Measurements from ENCODE around the gene SERPINE1.
A peak's percentile ranks its signal among the peaks of the same experiment; 100 is the strongest.
"Not testable (repeated sequence)": the region's sequence is repeated elsewhere in the genome, so short reads cannot be mapped to it uniquely, and the experiment has no call there.

SERPINE1 gene

DNA sequence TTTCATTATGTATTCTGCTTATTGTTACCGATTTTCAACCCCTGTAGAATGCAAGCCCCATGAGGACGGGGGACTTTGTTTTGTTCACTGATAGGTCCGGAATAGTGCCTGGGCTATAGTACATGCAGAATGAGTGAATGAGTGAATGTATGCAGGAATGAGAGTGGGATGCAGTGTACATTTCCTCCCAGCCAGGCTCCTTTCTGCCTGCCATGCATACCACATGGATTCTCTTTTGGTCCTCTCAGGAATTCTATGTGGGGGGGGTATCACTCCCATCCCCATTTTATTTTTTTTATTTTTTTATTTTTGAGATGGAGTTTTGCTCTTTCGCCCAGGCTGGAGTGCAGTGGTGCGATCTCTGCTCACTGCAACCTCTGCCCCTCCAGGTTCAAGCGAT, 24.9 kb upstream of the SERPINE1 start:
- no peak for DNase-seq

DNA sequence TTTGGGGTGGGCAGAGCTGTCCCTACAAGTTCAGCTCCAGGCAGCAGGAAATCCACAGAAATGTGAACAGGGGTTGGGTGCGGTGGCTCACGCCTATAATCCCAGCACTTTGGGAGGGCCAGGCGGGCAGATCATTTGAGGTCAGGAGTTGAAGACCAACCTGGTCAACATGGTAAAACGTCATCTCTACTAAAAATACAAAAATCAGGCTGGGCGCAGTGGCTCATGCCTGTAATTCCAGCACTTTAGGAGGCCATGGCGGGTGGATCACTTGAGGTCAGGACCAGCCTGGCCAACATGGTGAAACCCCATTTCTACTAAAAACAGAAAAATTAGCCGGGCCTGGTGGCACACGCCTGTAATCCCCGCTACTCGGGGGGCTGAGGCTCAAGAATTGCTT, 23.2 kb upstream of the SERPINE1 start:
- DNase-seq: not testable (repeated sequence)

DNA sequence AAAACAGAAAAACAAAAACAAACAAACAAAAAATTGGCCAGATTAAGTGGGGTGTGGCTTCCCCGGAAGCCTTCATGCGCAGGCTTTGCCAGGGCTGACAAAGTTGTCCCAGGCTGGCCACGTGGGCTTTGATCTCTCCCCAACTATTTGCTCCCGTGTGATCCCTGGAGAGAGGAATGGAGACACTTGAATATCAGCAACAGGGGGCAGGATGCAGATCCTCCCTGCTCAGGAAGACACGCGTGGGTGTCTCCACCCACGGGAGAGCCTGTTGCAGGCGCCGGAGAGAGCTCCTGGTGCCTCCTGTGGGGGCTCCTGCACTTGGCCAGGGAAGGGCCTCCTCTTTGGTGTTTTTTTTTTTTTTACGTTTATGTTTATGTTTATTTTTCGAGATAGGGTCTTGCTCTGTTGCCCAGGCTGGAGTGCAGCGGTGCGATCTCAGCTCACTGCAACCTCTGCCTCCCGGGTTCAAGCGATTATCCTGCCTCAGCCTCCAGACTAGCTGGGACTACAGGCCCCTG, 22.7 kb upstream of the SERPINE1 start:
- DNase-seq: no peak

GRCh38 chr7:101104799-101105198, 22.1 kb upstream of the SERPINE1 start:
- DNase-seq: no peak

GRCh38 chr7:101105248-101105647, 21.7 kb upstream of the SERPINE1 start:
- DNase-seq: not testable (repeated sequence)

DNA sequence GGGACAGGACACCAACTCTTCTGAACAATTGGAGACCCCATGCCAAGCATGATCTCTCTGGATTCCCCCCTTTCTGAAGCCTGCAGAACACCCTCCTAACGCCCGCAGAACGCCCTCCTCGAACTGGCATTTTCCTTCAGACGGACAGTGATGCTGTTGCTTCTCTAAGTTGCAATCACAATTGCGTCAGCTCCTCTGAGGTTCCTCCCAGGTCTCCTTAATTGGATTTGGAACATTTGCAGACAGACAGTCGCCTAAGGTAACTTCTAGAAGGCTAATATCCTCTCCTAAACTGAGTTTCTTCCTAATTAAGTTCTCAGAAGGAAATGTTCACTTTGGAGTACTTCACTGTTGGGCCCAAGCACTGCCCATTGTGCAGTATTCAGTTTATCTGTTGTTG, 20.5 kb upstream of the SERPINE1 start:
- DNase-seq: peak in 1 of 2 donors; percentile 44

DNA sequence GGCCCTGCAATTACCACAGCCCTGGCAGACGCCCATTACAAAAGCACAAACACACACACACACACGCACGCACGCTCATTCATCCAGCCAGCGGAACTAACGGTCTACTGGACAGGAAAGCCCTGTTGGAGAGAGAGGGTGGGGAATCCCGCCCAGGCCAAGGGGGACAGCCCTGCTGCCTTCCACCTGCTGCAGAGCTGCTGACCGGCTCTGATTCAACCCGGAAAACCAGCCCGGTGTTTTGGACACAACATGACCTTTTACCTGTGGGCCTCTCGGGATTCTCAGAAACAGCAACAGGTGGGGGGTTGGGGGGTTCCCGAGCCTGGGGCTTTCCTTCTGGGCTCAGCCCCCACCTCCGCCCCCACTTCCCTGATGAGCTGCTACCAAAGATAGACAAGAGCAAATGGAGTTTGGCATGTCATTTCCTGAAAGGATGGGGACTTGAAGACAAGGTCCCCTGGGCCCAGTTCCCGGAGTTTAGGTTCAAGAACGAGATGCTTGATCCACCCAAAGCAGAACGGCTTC, 18.5 kb upstream of the SERPINE1 start:
- peak; percentile 93 to 98 for DNase-seq

DNA sequence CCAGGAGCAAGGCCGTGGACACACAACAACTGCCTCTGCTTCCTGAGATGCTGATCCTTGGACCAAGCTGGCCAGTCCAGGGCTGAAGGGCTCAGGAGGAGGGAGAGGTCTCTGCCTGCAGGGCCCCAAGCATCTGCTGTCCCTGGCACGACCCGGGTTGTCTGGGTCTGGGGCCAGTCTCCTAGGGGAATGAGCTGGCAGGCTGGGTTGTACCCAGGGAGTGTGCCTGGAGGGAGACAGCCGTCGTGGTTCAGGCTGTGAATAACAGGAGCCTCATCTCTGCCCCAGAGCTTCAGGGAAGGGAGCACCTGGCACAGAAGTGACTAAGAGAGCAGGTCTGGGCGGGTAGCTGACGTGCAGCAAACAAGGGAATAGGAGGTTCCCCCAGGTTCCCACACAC, 17.9 kb upstream of the SERPINE1 start:
- DNase-seq: no peak

DNA sequence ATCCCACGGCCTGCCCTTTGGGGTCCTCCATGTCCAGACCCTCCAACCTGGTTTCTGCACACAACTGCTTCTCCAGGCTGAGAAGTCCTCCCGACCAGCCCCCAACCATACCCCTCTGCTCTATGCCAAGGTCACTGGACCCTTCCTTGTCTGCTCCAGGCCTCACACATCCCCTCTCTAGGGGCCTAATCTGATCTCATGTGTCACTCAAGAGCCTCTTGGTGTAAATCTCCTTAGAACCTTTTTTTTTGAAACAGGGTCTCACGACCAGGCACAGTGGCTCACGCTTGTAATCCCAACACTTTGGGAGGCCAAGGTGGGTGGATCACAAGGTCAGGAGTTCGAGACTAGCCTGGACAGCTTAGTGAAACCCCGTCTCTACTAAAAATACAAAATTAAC, 17.5 kb upstream of the SERPINE1 start:
- DNase-seq: no peak

- DNase-seq: no peak
Measured at GRCh38 chr7:101111261-101111660, 15.6 kb upstream of the SERPINE1 start.

DNA sequence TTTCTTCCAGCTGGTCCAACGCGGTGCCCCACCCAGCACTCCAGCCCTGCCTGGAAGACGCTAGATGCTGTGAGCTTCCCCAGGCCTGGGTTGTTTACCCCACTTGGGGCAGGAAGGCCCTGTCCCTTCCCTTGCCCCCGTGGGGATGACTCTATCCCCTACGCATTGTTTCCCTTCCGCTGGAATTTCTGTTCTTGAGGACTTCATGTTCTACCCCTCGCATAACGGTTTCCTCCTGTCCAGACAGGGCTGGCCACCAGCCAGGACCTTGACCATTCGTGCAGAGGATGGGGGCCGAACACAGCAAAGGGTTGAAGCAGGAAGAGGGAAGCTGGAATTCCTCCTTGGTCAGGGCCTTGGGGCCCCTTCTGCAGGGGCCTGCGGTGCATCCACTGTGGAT, 14.7 kb upstream of the SERPINE1 start:
- no peak for DNase-seq

- DNase-seq: not testable (repeated sequence)
Measured at GRCh38 chr7:101113140-101113539, 13.8 kb upstream of the SERPINE1 start.

GRCh38 chr7:101113836-101114235, 13.1 kb upstream of the SERPINE1 start:
- peak; percentile 36 to 60 for DNase-seq

- no peak for DNase-seq
Measured at GRCh38 chr7:101114492-101114891, 12.4 kb upstream of the SERPINE1 start.

- DNase-seq: no peak
Measured at GRCh38 chr7:101115215-101115614, 11.7 kb upstream of the SERPINE1 start.

DNA sequence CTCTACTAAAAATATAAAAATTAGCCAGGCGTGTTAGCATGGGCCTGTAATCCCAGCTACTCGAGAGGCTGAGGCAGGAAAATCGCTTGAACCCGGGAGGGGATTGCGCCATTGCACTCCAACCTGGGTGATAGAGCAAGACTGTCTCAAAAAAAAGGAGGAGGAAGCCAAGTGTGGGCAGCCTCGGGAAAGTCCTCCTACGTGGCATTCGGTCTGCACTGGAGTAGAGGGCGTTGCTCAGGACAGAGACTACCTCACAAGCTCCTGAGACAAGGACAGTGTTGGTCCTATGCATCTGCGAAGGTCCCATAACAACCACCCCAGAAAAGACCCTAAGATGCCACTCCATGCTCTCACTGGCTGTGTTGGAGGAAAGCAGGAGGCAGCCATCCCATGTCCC, 10.0 kb upstream of the SERPINE1 start:
- peak in 1 of 2 donors; percentile 44 for DNase-seq

GRCh38 chr7:101118856-101119255, 8.0 kb upstream of the SERPINE1 start:
- DNase-seq: no peak

- no peak for DNase-seq
Measured at GRCh38 chr7:101119876-101120275, 7.0 kb upstream of the SERPINE1 start.

DNA sequence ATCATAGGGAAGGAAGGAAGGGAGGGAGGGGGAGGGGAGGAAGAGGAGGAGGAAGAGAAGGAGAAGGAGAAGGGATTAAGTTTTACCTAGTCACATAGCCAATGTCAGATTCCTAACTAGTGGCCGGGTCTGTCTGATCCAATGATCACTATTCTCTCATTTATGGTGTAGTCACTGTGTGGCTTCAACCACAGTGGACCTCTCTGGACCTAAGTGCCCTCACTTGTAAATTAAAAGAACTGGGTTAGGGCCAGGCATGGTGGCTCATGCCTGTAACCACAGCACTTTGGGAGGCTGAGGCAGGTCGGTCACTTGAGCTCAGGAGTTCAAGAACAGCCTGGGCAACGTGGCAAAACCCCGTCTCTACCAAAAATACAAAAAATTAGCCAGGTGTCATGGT, 6.6 kb upstream of the SERPINE1 start:
- no peak for DNase-seq

GRCh38 chr7:101121631-101121990, 5.3 kb upstream of the SERPINE1 start:
- not testable (repeated sequence) for DNase-seq

GRCh38 chr7:101121991-101122932, 4.6 kb upstream of the SERPINE1 start:
- peak; percentile 80 to 87 for DNase-seq

GRCh38 chr7:101122933-101123702, 3.8 kb upstream of the SERPINE1 start:
- DNase-seq: no peak

DNA sequence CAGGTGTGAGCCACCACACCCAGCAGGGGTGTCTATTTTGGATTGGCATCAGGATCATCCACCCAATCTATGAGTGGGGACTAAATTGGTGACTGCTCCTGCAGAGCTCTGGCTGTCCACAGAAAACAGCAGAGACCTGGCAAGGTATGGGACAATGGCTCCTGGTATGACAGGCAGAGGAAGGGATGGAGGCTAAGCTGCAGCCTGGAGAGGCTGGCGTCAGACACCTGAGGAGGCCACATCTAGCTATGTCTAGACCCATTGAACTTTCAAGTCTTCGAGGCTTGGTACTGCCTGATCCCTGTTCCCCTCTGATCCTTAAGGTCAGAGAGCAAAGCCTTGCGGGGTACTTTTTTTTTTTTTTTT, 3.2 kb upstream of the SERPINE1 start:
- DNase-seq: no peak
